HL-60 (cell line): ENCODE results near the gene TP53I11.

Experiments used
- DNase-seq, 2 experiments: peaks; one replicate each; pipeline ENCODE4 v3.0.0-alpha.2; 2010 to 2020; ENCODE audit warnings: low read depth in 1 of 2, low spot score in 1 of 2
- H3K27ac ChIP-seq: fragments of 250-450 bp; sonication (Bioruptor Pico); replicated peaks from 2 replicates; pipeline ENCODE4 v1.5.1; 2020; ENCODE audit warnings: mild to moderate bottlenecking, moderate library complexity
- H3K27me3 ChIP-seq: fragments of 250-450 bp; sonication (Bioruptor Pico); 2 replicates; pipeline ENCODE4 v1.5.1; 2021; ENCODE audit warnings: mild to moderate bottlenecking, moderate library complexity; ENCODE audit not compliant: insufficient read depth, poor library complexity, severe bottlenecking
- H3K4me3 ChIP-seq: replicated peaks from 2 replicates; pipeline ENCODE4 v1.5.1; 2011; ENCODE audit warnings: mild to moderate bottlenecking, control low read depth, low read length; ENCODE audit not compliant: insufficient read depth
- CTCF ChIP-seq: IDR thresholded peaks from one replicate; pipeline ENCODE4 v1.5.1; 2011; ENCODE audit warnings: low read length, control low read depth, inconsistent platforms; ENCODE audit not compliant: insufficient read depth
- GABPA ChIP-seq: IDR thresholded peaks from 2 replicates; pipeline ENCODE4 v1.6.1; 2012; ENCODE audit warnings: low read depth
- POLR2AphosphoS5 ChIP-seq: IDR thresholded peaks from 2 replicates; pipeline ENCODE4 v1.6.1; 2012; ENCODE audit warnings: low read depth
- REST ChIP-seq: IDR thresholded peaks from 2 replicates; pipeline ENCODE4 v1.6.1; 2012; ENCODE audit warnings: low read depth; ENCODE audit not compliant: insufficient replicate concordance
- SPI1 ChIP-seq: IDR thresholded peaks from 2 replicates; pipeline ENCODE4 v1.6.1; 2012; ENCODE audit warnings: low read depth, mild to moderate bottlenecking, borderline replicate concordance

Gene TP53I11

GRCh38 chr11:44927174-44927661, 23.5 kb downstream of the TP53I11 start:
- Histone ChIP-seq H3K27me3 (no peaks in the 10 kb centered on the region), H3K27ac (no peak overlapping the region), H3K4me3 (no peak overlapping the region)
- DNase-seq, result peak in 1 of 2 experiments; percentile 41
- TF ChIP-seq CTCF (peak; percentile 75), SPI1 (no peak)

GRCh38 chr11:44926036-44926435, 24.6 kb downstream of the TP53I11 start:
- Histone ChIP-seq H3K4me3 (no peak overlapping the region), H3K27me3 (no peaks in the 10 kb centered on the region), H3K27ac (no peak overlapping the region)
- DNase-seq, result no peak
- TF ChIP-seq POLR2AphosphoS5 (no peak), SPI1 (no peak), REST (no peak), CTCF (no peak), GABPA (no peak)

DNA sequence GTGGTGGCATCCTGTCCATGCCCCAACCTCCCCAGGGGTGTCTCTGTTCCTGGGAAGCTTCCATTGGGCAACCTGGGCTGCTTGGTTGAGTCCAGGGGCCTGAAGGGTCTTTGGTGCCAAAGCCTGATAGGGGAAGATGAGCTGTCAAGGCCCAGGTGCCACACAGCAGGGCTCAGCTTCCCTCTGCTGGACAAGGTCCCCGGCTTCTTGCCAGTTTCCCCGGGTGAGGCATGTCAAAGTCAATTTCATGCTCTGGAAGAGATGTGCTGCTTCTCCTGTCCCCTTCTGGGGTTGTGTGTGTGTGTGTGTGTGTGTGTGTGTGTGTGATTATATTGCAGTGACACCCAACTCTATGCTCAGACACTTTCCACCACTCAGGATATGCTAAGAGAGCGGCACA, 26.9 kb downstream of the TP53I11 start:
- DNase-seq, result no peak
- no peaks in the 10 kb centered on the region for H3K27me3 ChIP-seq
- TF ChIP-seq POLR2AphosphoS5 (no peak), CTCF (no peak), REST (no peak), GABPA (no peak), SPI1 (no peak)
- H3K27ac ChIP-seq, result no peak overlapping the region
- H3K4me3 ChIP-seq, result no peak overlapping the region

- Histone ChIP-seq H3K27me3 (no peaks in the 10 kb centered on the region), H3K4me3 (no peak overlapping the region), H3K27ac (no peak overlapping the region)
- DNase-seq, result no peak
- no peak for TF ChIP-seq SPI1
- TF ChIP-seq POLR2AphosphoS5, result no peak
- no peak for TF ChIP-seq GABPA
- TF ChIP-seq CTCF, result no peak
- TF ChIP-seq REST, result no peak
These were observed 27.6 kb downstream of the TP53I11 start for GRCh38 chr11:44923115-44923514.
